SK-N-SH (cell line): ENCODE results near the gene FCHSD2.

ENCODE experiments used
- CTCF ChIP-seq: fragments of 200-600 bp; sonication (generic); IDR thresholded peaks from 2 replicates; pipeline ENCODE4 v1.6.1; 2017; ENCODE audit warnings: antibody characterized with exemption, mild to moderate bottlenecking, moderate library complexity
- ELF1 ChIP-seq: IDR thresholded peaks from 2 replicates; pipeline ENCODE4 v1.4.0; 2012
- POLR2AphosphoS5 ChIP-seq: IDR thresholded peaks from 2 replicates; pipeline ENCODE4 v1.6.1; 2012; ENCODE audit warnings: low read depth, low read length
- SIN3A ChIP-seq: IDR thresholded peaks from 2 replicates; pipeline ENCODE4 v1.6.1; 2012; ENCODE audit warnings: low read depth, mild to moderate bottlenecking, low read length, moderate library complexity, borderline replicate concordance
- TF ChIP-seq, protein P1 (sequence below): fragments of 150-350 bp; IDR thresholded peaks from 2 replicates; pipeline ENCODE4 v1.6.1; 2016; ENCODE audit warnings: mild to moderate bottlenecking, low read depth, low read length

DNA sequence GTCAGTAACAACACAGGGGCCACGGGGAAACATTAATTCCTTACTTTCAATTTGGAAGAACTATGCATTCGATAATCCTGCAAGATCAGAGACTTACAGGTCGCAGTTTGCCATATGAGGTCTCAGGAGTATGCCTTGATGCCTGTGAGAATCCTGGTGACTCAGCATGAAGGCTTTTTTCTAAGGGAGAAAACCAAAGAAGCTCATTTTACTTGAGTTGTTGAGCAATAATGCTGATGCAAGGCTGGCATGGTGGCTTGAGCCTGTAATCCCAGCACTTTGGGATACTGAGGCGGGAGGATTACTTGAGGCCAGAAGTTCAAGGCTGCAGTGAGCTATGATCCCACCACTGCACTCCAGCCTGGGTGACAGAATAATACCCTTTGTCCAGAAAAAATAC, 301.3 kb downstream of the FCHSD2 start:
- TF ChIP-seq ELF1, result no peak
- no peak for TF ChIP-seq CTCF
- no peak for TF ChIP-seq SIN3A
- TF ChIP-seq, protein P1, sequence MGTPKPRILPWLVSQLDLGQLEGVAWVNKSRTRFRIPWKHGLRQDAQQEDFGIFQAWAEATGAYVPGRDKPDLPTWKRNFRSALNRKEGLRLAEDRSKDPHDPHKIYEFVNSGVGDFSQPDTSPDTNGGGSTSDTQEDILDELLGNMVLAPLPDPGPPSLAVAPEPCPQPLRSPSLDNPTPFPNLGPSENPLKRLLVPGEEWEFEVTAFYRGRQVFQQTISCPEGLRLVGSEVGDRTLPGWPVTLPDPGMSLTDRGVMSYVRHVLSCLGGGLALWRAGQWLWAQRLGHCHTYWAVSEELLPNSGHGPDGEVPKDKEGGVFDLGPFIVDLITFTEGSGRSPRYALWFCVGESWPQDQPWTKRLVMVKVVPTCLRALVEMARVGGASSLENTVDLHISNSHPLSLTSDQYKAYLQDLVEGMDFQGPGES, result no peak
- TF ChIP-seq POLR2AphosphoS5, result no peak
